HEK293 (cell line): ENCODE measurements around the gene SLC29A1.

Experiments used
- ZNF335 ChIP-seq: fragments of 450-650 bp; formaldehyde crosslinking; conservative IDR thresholded peaks from 2 replicates; pipeline ENCODE4 v1.5.1; 2016; ENCODE audit warnings: missing biosample characterization, missing genetic modification characterization
- TF ChIP-seq, protein P1 (sequence below): fragments of 450-650 bp; formaldehyde crosslinking; IDR thresholded peaks from 2 replicates; pipeline ENCODE4 v1.5.1; 2016; ENCODE audit warnings: missing biosample characterization, missing genetic modification characterization
- TF ChIP-seq, protein P2 (sequence below): sonication (generic); formaldehyde crosslinking; IDR thresholded peaks from 2 replicates; pipeline ENCODE4 v1.8.1; 2022; ENCODE audit warnings: mild to moderate bottlenecking, moderate library complexity, missing genetic modification reagents
- TF ChIP-seq, protein P3 (sequence below): fragments of 450-650 bp; formaldehyde crosslinking; IDR thresholded peaks from 2 replicates; pipeline ENCODE4 v1.5.1; 2016; ENCODE audit warnings: missing biosample characterization, missing genetic modification characterization

DNA sequence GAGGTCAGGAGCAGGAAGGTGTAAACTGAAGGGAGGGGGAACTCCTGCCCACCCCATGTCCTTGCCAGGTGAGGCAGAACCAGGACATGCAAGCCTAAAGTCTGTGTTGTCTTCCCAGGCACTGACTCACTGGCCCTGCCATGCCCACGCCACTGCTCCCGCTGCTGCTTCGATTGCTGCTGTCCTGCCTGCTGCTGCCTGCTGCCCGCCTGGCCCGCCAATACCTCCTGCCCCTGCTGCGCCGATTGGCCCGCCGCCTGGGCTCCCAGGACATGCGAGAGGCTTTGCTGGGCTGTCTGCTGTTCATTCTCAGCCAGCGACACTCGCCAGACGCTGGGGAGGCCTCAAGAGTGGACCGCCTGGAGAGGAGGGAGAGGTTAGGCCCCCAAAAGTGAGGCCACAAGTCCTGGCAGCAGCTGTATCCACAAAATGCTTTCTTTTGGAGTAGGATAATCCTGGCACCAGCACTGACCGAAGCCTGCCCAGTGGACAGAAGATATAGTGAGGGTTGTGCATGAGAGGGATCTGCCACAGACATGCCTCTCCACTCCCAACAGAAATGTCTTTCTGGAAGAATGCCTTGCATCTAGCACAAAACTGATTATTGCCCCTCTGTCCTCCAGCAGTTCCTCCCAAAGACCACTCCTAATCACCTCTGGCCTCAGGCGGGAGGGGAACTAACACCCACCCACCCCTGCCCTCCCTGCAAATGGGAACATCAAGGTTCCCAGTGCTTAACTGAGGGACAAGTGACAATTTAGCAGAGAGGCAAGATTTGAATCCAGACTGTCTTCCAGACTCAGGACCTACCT, 5.9 kb upstream of the SLC29A1 start:
- TF ChIP-seq, protein P1, sequence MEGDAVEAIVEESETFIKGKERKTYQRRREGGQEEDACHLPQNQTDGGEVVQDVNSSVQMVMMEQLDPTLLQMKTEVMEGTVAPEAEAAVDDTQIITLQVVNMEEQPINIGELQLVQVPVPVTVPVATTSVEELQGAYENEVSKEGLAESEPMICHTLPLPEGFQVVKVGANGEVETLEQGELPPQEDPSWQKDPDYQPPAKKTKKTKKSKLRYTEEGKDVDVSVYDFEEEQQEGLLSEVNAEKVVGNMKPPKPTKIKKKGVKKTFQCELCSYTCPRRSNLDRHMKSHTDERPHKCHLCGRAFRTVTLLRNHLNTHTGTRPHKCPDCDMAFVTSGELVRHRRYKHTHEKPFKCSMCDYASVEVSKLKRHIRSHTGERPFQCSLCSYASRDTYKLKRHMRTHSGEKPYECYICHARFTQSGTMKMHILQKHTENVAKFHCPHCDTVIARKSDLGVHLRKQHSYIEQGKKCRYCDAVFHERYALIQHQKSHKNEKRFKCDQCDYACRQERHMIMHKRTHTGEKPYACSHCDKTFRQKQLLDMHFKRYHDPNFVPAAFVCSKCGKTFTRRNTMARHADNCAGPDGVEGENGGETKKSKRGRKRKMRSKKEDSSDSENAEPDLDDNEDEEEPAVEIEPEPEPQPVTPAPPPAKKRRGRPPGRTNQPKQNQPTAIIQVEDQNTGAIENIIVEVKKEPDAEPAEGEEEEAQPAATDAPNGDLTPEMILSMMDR = no peak
- TF ChIP-seq, protein P2, sequence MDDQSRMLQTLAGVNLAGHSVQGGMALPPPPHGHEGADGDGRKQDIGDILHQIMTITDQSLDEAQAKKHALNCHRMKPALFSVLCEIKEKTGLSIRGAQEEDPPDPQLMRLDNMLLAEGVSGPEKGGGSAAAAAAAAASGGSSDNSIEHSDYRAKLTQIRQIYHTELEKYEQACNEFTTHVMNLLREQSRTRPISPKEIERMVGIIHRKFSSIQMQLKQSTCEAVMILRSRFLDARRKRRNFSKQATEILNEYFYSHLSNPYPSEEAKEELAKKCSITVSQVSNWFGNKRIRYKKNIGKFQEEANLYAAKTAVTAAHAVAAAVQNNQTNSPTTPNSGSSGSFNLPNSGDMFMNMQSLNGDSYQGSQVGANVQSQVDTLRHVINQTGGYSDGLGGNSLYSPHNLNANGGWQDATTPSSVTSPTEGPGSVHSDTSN (CRISPR knock-in tag) = no peak
- TF ChIP-seq ZNF335 (tag by site-specific recombination) = no peak
- TF ChIP-seq, protein P3, sequence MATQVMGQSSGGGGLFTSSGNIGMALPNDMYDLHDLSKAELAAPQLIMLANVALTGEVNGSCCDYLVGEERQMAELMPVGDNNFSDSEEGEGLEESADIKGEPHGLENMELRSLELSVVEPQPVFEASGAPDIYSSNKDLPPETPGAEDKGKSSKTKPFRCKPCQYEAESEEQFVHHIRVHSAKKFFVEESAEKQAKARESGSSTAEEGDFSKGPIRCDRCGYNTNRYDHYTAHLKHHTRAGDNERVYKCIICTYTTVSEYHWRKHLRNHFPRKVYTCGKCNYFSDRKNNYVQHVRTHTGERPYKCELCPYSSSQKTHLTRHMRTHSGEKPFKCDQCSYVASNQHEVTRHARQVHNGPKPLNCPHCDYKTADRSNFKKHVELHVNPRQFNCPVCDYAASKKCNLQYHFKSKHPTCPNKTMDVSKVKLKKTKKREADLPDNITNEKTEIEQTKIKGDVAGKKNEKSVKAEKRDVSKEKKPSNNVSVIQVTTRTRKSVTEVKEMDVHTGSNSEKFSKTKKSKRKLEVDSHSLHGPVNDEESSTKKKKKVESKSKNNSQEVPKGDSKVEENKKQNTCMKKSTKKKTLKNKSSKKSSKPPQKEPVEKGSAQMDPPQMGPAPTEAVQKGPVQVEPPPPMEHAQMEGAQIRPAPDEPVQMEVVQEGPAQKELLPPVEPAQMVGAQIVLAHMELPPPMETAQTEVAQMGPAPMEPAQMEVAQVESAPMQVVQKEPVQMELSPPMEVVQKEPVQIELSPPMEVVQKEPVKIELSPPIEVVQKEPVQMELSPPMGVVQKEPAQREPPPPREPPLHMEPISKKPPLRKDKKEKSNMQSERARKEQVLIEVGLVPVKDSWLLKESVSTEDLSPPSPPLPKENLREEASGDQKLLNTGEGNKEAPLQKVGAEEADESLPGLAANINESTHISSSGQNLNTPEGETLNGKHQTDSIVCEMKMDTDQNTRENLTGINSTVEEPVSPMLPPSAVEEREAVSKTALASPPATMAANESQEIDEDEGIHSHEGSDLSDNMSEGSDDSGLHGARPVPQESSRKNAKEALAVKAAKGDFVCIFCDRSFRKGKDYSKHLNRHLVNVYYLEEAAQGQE (tag by site-specific recombination) = no peak
